AG09319 (cell line): ENCODE data around the gene PSPH.

ENCODE experiments used
- DNase-seq: peaks from one replicate; pipeline ENCODE4 v3.0.0-alpha.2; 2010; ENCODE audit warnings: low read depth; ENCODE audit errors: extremely low read depth
- TF ChIP-seq, protein P1 (sequence below): IDR thresholded peaks from 2 replicates; pipeline ENCODE4 v1.5.1; 2011; ENCODE audit warnings: low read depth, mild to moderate bottlenecking, inconsistent platforms, low read length, moderate library complexity

The PSPH gene

GRCh38 chr7:55977831-55978230 is 73.4 kb downstream of the PSPH start:
- DNase-seq, result no peak
- TF ChIP-seq, protein P1, sequence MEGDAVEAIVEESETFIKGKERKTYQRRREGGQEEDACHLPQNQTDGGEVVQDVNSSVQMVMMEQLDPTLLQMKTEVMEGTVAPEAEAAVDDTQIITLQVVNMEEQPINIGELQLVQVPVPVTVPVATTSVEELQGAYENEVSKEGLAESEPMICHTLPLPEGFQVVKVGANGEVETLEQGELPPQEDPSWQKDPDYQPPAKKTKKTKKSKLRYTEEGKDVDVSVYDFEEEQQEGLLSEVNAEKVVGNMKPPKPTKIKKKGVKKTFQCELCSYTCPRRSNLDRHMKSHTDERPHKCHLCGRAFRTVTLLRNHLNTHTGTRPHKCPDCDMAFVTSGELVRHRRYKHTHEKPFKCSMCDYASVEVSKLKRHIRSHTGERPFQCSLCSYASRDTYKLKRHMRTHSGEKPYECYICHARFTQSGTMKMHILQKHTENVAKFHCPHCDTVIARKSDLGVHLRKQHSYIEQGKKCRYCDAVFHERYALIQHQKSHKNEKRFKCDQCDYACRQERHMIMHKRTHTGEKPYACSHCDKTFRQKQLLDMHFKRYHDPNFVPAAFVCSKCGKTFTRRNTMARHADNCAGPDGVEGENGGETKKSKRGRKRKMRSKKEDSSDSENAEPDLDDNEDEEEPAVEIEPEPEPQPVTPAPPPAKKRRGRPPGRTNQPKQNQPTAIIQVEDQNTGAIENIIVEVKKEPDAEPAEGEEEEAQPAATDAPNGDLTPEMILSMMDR, result no peak

DNA sequence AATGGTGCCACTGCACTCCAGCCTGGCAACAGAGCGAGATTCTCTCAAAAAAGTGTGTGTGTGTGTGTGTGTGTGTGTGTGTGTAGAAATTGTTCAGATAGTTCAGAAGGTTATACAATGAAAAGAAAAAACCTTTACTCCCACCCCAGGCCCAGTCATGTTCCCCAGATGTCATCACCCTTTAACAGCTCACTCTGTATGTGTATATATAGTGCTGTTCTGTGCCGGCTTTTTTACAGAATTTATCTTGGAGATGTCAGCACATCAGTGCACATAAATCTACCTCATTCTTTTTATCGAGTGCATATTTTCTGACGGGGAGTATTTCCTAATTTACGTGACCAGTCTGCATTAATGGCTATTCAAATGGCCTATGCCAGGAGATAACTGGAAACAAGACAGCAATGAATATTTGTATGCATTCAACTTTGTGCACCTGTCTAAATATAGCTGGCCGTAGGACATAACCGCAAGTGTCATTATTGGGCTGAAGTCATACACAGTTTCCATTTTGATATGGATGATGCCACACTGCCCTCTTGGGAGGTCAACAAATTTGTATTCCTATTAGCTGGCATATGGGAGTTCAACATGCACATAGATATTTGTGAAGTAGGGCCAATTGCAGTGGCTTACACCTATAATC is 75.1 kb downstream of the PSPH start:
- DNase-seq, result no peak
- TF ChIP-seq, protein P1, result no peak

GRCh38 chr7:55973747-55974250 is 77.4 kb downstream of the PSPH start:
- TF ChIP-seq, protein P1, result no peak
- no peak for DNase-seq

GRCh38 chr7:55970978-55971377 is 80.3 kb downstream of the PSPH start:
- DNase-seq, result no peak
- TF ChIP-seq, protein P1, result no peak

GRCh38 chr7:55970561-55970960 is 80.7 kb downstream of the PSPH start:
- no peak for DNase-seq
- TF ChIP-seq, protein P1, result no peak

DNA sequence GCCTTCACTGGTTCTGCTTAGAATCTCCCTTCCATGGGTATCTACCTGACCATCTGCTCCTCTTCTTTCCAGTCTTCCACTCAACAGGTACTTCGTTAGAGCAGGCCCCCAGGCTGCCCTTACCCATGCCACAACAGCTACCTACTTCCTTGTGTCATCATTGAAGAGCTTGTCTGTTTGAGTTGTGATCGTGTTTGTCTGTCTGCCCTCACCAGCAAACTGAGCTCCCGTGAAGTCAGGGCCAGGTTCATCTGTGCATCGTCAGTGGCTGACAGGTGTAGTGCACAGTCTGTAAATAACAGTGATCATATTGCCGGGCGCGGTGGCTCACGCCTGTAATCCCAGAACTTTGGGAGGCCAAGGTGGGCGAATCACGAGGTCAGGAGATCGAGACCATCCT is 81.9 kb downstream of the PSPH start:
- DNase-seq, result no peak
- TF ChIP-seq, protein P1, result no peak

DNA sequence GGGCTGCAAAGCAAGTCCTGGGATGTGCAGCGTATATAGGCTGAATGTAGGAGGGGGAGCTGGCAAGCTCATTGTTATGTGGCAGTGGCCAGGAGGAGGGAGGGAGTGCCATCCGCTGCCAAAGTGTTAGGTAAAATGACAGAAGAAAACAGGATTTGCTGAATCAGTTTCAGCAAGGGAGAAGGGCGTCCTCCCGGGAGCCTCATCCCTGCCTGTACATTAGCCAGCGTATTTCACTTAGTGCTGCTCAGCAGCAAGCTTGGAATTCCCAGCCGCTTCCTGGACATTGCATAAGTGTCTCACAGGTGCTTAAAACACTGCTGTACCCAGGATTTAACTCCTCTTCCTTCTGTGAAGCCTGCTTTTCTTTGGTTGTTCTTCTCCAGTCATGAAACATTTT is 84.4 kb downstream of the PSPH start:
- no peak for DNase-seq
- TF ChIP-seq, protein P1, result no peak
